NCI-H460 (cell line): Measurements from ENCODE around the gene DDX1. TPM values are rescaled to one million over a fixed set of nuclear protein-coding genes. Genes with fewer than 3 reads are reported as not detected.
"Not testable (repeated sequence)": the region's sequence is repeated elsewhere in the genome, so short reads cannot be mapped to it uniquely, and the experiment has no call there.

Experiments
- DNase-seq: peaks from one replicate; pipeline ENCODE4 v3.0.0-alpha.2; 2016; ENCODE audit warnings: low read depth; ENCODE audit errors: extremely low read depth
- total RNA-seq: library from RNA; depleted of rRNA; stranded (reverse); fragments of >200 nt; shearing (Covaris generic); gene quantifications from 2 replicates; pipeline ENCODE4 v1.2.3, GENCODE V29; 2014

The DDX1 gene
- total RNA-seq, 1 experiment from 2014 or later = 82.6 TPM

GRCh38 chr2:15614545-15615300 lies 23.1 kb downstream of the DDX1 start:
- DNase-seq = no peak

GRCh38 chr2:15615301-15615920 lies 23.7 kb downstream of the DDX1 start:
- no peak for DNase-seq

GRCh38 chr2:15616429-15616828 lies 24.8 kb downstream of the DDX1 start:
- DNase-seq = no peak

- no peak for DNase-seq
These were observed 25.4 kb downstream of the DDX1 start for GRCh38 chr2:15616850-15617777.

- no peak for DNase-seq
These were observed 26.2 kb downstream of the DDX1 start for GRCh38 chr2:15617778-15618448.

GRCh38 chr2:15618449-15618855 lies 26.8 kb downstream of the DDX1 start:
- DNase-seq = no peak

GRCh38 chr2:15619076-15619475 lies 27.4 kb downstream of the DDX1 start:
- no peak for DNase-seq

- DNase-seq = no peak
These were observed 27.8 kb downstream of the DDX1 start for GRCh38 chr2:15619510-15619909.

- DNase-seq = no peak
These were observed 28.3 kb downstream of the DDX1 start for GRCh38 chr2:15619938-15620337.

GRCh38 chr2:15620340-15620739 lies 28.7 kb downstream of the DDX1 start:
- no peak for DNase-seq

- no peak for DNase-seq
These were observed 29.3 kb downstream of the DDX1 start for GRCh38 chr2:15620857-15621471.

- not testable (repeated sequence) for DNase-seq
These were observed 29.8 kb downstream of the DDX1 start for GRCh38 chr2:15621472-15621870.

- DNase-seq = no peak
These were observed 30.5 kb downstream of the DDX1 start for GRCh38 chr2:15622214-15622613.

- DNase-seq = no peak
These were observed 31.2 kb downstream of the DDX1 start for GRCh38 chr2:15622614-15623480.

- no peak for DNase-seq
These were observed 31.8 kb downstream of the DDX1 start for GRCh38 chr2:15623481-15623796.

- DNase-seq = no peak
These were observed 32.4 kb downstream of the DDX1 start for GRCh38 chr2:15623898-15624541.

- DNase-seq = no peak
These were observed 33.2 kb downstream of the DDX1 start for GRCh38 chr2:15624903-15625302.

GRCh38 chr2:15625344-15626036 lies 33.8 kb downstream of the DDX1 start:
- no peak for DNase-seq
